Stimulated activated CD8-positive, alpha-beta memory T cell treated with anti-CD3 and anti-CD28 coated beads, Interleukin-7, amount 100 ng/mL, for 48 hours (primary cell): Measurements from ENCODE around the gene DOCK1.

Experiments
- DNase-seq, 2 donors: peaks; one replicate each; pipeline ENCODE4 v3.0.0-alpha.2; 2020; ENCODE audit warnings: low read depth in 1 of 2; ENCODE audit errors: extremely low read depth in 1 of 2

Gene DOCK1

DNA sequence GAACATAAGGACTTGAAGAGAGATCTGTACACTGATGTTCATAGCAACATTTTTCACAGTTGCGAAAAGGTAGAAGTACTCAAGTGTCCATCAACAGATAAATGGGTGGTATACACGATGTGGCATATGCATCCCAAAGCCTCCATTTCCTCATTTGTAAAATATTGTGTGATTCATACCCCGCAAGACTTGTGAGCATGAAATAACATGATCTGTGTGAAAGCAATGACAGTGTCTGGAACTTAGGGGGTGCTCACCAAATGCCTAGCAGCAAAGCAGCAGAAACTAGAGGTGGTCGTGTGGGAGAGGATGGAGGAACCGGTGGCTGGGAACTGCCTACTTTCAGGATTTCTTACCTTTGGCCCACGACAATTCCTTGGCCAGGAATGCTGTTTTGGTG lies 426.5 kb downstream of the DOCK1 start:
- DNase-seq: no peak

DNA sequence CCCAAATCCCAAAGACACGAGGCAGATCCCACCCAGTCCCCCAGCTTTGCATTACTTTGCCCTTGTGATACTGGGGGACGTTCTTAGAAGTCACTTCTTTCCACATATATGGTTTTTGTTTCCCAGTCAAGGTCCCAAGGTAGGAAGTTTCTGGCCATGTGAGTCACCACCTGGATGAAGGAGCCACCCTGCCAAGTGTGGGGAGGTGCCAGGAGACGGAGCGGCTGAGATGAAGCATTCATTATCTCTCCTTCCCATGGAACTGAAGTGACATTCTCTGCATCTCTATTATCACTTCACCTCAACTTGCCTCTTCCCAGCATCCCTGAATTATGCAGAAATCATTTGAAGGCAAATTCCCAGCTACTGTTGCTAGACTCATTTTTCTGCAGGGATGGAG lies 427.4 kb downstream of the DOCK1 start:
- DNase-seq: no peak

DNA sequence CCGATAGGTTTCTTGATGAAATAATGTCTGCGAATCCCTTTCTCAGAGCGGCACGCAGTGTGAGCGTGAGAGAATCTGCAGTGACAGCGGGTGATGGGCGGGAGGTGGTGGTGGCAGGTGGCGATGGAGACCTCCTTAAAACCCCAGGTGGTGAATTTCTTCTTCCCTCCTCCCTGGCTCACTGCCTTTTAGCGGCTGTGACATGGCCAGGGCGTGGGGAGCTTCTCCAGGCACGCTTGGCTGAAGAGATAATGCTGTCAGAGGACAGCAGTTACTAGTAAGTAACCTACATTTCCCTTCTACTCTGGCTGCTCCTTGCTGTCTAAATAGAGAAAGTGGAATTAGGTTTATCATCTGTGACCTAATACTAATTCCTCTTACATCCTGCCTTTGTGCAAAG lies 432.6 kb downstream of the DOCK1 start:
- DNase-seq: no peak

DNA sequence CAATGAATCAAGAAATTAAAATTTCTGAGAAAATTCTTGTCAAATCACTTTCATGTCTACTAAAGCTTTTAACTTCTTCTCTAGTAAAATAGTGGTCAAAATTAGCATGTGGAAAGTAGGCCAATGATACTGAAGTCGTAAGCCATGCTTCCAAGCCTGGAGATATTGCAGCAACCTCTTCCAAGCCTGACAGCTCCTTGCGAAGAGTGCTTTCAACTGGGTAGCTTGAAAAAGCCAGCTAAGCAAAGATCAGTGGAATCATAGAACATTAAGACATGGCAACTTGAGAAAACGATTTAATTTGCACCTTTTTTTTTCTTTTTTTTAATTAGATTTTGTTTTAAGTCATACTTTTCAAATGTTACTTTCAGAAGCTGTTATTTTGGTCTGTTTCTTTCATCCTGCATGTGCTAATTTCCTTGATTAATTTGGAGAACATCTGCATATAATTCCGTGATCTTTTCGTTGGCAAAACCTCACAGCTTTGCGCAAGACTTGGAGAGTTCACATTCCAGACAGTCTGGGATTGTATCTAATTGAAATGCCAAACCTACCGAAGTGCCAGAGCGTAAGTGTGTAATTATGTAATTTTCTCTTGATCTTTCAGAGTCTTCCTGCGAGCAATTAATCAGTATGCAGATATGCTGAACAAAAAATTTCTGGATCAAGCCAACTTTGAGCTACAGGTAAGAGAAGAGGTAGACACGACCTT lies 433.3 kb downstream of the DOCK1 start:
- DNase-seq: no peak

DNA sequence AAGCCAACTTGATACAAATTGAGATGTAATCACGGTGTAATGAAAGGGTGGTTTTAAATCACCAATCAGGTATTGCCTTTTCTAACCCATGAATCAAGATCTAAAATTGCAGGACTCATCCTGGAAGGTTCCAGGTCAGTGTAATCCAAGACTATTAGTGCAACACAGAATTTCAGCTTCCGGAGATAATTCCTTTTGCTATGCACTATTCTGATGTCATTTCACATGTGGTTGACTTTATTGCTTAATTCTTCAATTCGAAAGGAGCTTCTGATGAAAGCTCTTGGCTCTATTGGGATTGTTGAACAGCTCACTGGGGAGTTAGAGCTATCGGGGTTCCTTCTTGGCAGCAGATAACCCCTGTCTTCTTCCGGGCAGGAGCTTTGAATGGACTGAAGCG lies 438.6 kb downstream of the DOCK1 start:
- DNase-seq: no peak

DNA sequence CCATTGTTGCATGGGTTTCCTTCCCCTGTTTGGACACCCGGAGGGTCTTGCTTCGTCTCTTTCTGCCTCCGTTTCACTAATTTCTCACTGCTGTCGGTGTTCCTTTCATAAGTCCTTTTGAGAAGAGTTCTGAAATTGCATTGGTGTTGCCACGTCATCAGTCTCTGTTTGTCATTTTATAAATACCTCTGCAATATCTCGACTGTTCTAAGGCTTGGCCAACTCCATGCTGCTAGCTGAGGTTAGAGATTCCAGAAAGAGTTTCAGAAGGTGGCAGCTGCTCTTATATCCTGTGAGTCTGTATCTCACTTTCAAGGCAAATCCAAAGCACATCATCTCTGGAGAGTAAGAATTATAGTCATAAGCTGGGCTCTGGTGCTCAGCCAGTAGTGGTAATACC lies 439.1 kb downstream of the DOCK1 start:
- DNase-seq: no peak

DNA sequence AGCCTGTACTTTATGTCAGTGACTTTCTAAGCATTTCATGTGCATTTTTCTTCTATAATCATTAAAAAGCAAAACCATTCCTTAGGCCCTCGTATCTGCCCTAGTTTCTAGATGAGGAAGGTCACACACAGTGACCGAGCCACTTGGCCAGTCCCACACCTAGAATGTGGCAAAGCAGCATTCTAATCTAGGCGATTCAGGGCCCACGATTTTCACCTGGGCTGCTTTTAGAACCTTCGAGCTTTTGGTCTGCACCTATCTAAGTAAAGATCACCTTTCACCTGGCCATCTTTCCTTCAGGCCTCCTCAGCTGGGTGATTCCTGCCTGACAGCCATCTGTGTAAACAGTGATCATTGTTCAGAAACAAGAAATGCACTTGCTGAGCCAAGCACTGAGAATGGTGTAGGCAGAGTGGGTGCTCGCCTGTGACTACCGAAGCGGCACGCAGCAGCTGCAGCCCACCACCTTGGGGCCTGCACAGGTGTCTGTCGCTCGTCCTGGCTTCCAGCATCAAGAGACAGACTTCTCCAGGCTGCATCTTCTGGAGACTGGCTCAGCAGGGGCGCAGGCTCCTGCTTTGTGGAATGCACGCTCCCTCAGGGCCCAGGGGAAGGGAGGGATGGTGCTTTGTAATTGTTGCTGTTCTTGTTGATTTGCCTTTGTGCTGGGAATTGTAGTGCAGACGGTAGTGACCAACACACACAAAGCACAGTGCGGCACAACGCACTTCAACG lies 440.2 kb downstream of the DOCK1 start:
- DNase-seq: no peak

DNA sequence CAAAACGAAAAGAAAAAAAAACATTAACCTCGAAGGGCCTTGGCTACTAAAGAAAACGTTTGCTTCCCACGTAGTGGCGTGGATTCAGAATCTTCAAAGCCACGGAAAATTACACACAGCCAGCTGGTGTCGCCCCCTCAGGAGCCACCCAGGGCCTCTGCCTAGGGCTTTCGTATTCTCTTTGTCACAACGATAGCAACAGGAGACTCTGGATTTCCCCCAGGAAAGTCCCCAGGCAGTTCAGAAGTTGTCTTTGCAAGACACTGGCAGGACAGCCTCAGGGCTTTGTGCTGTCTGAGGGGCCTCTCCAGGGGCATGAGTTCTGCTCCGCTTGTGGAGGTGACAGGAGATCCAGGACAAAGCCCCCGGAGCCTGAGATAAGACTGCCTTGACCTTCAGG lies 441.4 kb downstream of the DOCK1 start:
- DNase-seq: no peak

DNA sequence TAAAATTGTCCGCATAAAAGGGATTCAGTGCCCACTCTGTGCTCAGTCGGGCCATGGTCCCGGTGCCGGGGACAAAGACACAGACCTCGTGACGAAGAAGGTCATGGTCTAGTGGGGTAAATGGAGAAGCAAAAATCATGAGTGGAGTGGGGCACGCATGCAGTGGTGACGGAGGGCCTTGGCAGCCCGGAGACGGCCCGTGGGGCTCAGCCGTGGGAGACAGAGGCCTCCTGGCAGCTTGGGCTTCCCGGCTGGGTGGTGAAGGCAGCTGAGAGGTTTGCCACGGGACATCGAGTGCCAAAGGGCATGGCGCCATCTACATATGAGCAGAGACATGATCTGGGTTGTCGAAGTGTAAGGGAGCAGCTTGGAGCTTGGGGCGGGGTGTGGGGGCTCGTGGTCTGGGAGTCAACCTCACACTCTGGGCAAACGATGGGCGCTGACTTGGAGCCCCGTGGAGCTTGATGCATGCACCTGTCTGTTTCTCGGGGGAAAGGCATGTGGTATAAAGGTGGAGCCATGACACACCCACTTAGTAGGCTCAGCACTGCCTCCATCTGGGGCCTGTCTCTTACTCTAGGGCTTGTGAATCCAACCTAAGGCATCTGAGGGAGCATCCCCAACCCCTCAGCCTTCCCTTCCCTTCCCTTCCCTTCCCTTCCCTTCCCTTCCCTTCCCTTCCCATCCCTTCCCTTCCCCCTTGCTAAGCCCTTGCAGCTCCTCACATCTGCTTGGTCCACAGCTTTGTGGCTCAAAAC lies 442.2 kb downstream of the DOCK1 start:
- DNase-seq: no peak

DNA sequence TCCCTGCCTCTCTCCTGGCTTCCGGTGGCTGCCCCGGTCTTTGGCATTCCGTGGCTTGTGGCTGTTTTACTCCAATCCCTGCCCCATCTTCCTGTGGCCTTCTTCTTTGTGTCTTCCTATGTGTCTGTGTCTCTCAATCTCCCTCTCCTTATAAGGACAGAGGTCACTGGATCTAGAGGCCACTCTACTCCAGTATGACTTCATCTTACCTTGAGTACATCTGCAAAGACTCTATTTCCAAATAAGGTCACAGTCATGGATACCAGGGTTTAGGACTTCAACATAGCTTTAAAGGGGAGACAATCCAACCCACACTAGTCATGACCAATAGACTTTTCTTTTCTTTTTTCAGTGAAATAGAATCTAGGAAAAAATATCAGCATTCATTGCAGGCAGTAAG lies 444.5 kb downstream of the DOCK1 start:
- DNase-seq: no peak

DNA sequence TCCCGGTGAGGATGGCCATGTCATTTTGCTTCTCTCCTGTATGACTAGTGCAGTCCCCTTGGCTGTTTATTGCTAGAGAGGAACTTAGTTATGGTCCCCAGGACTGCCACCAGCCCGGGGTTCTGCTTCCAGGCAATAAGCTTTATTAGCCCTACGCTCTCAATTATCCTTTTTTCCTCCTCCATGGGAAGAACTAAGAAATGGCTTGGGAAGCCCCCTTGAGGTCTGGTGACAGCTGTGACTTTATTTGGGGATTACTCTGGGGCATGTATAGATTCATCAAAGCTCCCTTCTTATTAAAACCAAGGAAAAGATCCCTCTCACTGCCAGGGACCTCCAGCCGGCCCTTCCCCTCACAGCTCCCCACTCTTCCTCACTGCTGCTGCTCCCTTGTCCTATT lies 446.3 kb downstream of the DOCK1 start:
- no peak for DNase-seq

DNA sequence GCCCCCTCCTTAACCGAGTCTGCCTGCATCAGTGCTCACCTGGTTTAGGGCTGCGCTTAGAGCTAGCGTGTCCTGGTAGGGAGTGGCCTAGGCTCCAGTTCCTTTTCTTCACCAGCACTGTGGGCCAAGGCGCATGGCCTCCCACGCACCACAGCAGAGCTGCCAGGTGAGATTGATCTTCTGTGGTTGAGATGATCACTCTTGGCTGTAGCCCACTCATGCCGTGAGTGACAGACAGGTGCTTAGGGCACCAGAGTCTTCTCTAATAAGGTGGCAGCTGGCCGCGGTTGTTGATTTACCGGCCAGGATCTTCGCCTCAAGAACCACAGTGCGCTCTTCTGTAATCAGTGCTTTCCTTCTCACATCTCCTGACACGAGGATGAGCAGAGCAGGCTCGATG lies 448.3 kb downstream of the DOCK1 start:
- DNase-seq: no peak

DNA sequence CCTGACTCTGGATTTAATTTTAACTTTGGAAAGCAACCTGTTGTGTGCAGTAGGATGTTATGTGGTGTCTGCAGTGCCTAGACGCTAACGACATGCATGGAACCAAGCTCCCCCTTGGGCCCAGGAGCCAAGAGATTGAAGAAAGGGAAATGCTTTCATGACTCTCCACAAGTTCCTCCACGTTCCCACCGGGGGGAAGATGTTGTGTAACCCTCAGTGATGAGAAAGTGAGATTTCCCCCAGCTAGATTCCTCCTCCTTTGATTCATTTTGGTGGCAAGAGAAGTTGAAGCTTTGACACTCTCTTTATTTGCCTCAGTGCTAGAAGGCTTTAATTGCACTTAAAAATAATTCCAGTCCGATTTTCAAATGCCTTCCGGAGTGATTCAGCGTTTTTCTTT lies 449.0 kb downstream of the DOCK1 start:
- no peak for DNase-seq

DNA sequence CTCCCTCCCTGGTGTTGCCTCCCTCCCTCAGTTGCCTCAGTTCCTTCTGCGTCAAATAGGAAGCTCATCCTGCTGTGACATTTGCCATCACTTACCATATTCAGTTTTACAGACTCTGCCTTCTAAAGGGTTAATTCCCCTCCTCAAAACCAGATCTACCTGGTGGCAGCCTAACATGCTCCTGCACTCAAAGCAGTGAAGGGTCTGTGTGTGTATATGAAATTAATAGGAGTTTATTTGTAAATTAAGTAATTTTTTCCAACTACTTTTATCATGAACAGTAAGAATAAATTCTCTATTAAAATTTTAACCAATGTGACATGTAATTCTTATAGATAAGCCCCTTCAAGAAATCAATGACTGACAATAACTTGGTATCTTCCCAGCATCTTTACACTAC lies 449.8 kb downstream of the DOCK1 start:
- no peak for DNase-seq

DNA sequence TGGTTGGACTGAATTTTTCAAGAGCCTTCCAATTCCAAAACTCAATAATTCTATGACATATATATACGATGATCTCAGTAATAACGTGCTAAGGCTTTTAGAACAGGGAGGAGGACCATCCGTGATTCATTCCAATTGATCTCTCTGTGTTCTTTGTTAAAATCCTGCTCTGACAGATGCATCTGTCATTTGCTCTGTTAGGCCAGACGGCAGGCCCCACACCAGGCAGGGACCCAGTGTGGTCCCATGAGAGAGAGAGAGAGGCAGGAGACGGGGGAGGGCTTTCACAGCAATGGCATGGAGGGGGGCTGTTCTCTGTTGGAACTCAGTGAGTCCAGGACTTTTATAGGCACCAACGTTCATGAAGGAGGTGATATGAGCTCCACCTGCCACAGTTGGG lies 451.1 kb downstream of the DOCK1 start:
- no peak for DNase-seq

DNA sequence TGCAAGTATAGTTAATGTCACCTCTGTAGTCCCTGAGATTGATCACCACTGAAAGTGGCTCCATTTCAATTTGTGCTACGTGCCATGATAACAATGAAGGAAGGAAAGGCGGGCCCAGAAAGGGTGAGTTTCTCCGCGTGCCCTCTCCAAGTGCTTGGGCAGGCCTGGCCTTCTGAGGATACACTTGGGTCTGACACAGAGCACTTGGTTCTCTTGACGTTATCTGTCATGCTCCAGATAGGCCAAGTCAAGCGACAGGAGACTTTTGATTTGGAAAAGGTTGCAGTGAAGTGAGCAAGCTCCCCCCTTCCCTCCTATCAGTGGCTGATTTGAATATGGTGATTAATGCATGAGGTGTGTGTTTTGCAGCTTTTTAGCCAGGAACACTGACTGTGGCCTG lies 452.0 kb downstream of the DOCK1 start:
- no peak for DNase-seq

DNA sequence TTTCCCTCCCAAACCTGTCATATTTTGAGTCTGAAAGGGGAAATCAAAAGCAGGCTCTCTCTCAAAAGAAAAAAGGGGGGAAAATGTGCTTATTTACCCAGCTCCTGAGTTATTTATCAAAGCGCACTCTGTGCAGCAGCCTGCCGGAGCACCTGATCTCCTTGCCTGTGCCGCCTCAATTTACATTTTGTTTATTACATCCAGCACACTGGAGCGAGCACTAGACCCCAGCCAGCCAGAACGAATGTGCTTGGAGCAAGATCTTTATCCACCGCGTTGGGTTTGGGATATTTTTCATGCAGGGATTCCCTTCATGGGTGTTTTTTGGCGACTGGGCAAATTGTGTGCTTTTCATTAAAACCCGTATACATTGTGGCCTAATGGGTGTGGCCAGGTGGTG lies 453.1 kb downstream of the DOCK1 start:
- DNase-seq: no peak

DNA sequence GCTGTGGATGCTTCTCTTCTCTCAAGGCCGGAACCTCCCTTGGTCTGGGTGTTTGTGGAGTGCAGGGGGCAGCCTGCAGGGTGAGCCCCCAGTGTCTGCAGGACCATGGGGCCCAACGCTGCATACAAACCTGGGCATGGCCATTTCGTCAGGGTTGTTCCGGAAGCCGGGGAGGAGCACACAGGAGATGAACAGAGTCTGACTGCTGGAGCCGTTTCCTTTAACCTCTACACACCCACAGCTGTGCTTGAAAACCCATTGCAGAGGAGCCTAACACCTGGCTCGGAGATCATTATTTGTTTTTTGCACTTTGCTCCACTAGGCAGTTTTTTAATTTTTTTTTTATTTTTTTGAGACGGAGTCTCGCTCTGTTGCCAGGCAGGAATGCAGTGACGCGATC lies 458.8 kb downstream of the DOCK1 start:
- DNase-seq: no peak

DNA sequence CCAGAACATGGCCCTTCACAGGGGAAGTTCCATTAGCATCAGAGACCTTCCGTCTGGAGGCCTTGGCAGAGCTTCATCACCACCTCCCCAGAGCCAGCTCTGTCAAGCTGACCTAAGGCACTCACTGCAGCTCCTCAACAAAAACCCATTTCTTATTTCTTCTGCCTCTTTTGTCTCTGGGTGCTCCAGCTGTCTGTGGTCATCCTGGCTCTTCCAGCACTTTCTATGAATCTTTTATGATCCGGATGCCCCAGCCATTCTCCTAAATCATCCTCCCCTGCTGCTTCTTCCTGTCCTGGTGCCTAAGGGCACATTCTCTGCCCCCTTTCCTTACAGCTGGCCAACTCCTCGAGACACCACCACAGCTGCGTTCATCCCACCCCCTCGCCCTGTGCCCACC lies 462.9 kb downstream of the DOCK1 start:
- no peak for DNase-seq

DNA sequence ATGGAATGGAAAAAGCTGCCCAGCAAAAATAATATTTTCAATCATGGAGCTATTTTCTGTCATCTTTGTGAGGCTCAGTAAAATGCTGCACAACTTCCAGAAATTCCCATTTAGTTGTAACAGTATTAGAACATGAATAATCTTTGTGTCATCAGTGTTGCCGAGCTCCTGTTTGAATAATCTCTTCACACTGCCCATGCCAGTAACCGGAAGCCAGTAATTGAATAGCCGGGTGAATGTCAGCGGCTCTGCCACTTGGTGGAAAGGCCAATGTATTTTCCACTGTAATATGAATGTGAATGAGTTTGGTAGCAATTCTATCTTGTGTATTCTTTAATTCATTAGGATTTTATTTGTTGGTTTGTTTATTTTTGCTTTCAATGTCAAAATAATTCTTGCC lies 463.7 kb downstream of the DOCK1 start:
- DNase-seq: no peak

DNA sequence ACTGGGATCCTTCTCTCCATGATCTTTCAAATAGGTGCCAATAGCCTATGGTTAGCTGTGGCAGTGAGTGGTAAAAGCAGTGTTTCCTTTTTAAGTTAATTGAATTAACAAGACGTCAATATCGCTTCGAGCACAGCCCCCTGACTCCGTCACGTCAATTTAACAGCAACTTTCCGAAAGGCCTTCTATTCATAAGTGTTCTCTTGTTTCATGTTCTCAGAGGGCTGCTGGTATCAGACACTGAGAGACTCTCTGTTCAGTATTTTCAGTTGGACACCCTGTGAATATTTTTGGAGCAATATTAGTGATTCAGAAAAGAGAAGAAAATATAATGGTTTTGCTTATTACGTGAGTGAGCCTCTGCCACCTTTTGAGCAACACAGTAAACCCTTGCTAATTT lies 465.4 kb downstream of the DOCK1 start:
- no peak for DNase-seq

DNA sequence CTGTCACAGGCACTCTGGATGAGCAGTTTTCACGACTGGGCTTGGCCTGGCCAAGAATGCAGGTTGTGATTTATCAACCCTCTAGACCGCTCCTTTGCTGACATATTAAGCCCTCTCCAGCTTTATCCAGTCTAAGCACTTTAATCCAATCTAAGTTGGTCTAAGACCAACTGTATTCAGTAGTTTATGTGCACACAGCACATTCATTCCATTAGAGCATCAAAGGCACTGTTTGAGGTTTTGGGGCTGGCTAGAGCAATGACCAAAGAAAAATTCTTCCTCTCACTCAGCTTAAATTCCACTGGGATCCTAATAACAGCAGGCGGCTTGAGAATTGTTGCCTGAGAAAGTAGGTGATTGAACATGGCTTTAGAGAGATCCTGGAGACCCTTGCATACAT lies 467.1 kb downstream of the DOCK1 start:
- no peak for DNase-seq
